ENCODE results near the gene CCDC181. TPM values are rescaled to one million over a fixed set of nuclear protein-coding genes. Genes with fewer than 3 reads are reported as not detected.

CCDC181 gene
- polyA plus RNA-seq, 1 of the 3 experiments (the other 2 are of a cell fraction) = 1.2 TPM

DNA sequence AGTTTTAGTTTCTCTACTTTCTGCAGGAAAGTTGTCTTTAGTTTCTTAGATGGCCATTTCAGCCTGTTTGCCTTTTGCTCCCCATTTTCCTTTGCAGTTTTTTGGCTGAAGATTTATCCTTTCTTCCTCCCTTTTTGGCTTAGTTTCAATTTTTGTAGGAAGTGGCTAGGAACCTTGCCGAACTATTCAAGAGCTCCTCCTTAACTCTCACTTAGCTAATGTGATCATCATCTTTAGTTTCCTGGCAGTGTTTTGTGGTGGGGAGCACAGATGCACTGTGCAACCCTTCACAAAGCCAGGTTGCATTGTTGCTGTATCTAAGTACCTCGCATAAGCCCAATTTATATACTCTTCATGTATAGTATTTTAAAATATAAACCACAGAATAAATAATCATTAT is 28.8 kb upstream of the CCDC181 start:
- no peak overlapping the region for H3K27ac ChIP-seq (ENCODE audit: low read depth in 2 of 2, low read length in 1 of 2)
- no peaks in the 10 kb centered on the region for H3K9me2 ChIP-seq
- 62% methylated on average over 2 of the region's 2 CpGs for WGBS (ENCODE audit: low lambda C conversion rate)
- no peak overlapping the region for H3K9ac ChIP-seq
- no peak overlapping the region for H2AFZ ChIP-seq (ENCODE audit: low read depth)
- no peak overlapping the region for H3K4me2 ChIP-seq
- H3K36me3 ChIP-seq (replicated peaks in 1 of 2; ENCODE audit: control insufficient read depth in 1 of 2, insufficient read depth in 2 of 2, low read length in 1 of 2) = no peaks in the 10 kb centered on the region
- H4K20me1 ChIP-seq (ENCODE audit: insufficient read depth) = no peaks in the 10 kb centered on the region
- POLR2A ChIA-PET = no interaction called here
- CTCF ChIA-PET = interaction anchor here (1.2 kb wide), 1 partner anchor 90 kb away, joined by 4 read pairs; no protein-coding TSS in a partner anchor
- peaks cover 0 to 2% of the 10 kb centered on the region in 2 experiments; a peak in 1 of 4 replicates for H3K4me1 ChIP-seq (ENCODE audit: control insufficient read depth in 1 of 2, insufficient read depth in 2 of 2, low read depth in 1 of 2, low read length in 1 of 2)
- no peaks in the 10 kb centered on the region for H3K27me3 ChIP-seq (ENCODE audit: insufficient read depth)
- peaks cover 8% of the 10 kb centered on the region; the same call in 1 of the 2 replicates for H3K9me3 ChIP-seq
- peaks cover 4% of the 10 kb centered on the region for H3F3A ChIP-seq (replicated peaks; ENCODE audit: insufficient read depth)
- TF ChIP-seq, protein P1, sequence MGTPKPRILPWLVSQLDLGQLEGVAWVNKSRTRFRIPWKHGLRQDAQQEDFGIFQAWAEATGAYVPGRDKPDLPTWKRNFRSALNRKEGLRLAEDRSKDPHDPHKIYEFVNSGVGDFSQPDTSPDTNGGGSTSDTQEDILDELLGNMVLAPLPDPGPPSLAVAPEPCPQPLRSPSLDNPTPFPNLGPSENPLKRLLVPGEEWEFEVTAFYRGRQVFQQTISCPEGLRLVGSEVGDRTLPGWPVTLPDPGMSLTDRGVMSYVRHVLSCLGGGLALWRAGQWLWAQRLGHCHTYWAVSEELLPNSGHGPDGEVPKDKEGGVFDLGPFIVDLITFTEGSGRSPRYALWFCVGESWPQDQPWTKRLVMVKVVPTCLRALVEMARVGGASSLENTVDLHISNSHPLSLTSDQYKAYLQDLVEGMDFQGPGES (IDR thresholded peaks at IDR 0.05; ENCODE audit: low read depth, low read length) = no peak
- TF ChIP-seq CHD2 (IDR thresholded peaks at IDR 0.05; ENCODE audit: low read length, partially characterized antibody) (no peak), TCF12 (IDR thresholded peaks at IDR 0.05) (no peak), GATA2 (CRISPR knock-in tag; IDR thresholded peaks at IDR 0.05) (no peak), FOSL2 (IDR thresholded peaks at IDR 0.05; ENCODE audit: borderline replicate concordance, low read depth) (no peak)
- TF ChIP-seq, protein P2, sequence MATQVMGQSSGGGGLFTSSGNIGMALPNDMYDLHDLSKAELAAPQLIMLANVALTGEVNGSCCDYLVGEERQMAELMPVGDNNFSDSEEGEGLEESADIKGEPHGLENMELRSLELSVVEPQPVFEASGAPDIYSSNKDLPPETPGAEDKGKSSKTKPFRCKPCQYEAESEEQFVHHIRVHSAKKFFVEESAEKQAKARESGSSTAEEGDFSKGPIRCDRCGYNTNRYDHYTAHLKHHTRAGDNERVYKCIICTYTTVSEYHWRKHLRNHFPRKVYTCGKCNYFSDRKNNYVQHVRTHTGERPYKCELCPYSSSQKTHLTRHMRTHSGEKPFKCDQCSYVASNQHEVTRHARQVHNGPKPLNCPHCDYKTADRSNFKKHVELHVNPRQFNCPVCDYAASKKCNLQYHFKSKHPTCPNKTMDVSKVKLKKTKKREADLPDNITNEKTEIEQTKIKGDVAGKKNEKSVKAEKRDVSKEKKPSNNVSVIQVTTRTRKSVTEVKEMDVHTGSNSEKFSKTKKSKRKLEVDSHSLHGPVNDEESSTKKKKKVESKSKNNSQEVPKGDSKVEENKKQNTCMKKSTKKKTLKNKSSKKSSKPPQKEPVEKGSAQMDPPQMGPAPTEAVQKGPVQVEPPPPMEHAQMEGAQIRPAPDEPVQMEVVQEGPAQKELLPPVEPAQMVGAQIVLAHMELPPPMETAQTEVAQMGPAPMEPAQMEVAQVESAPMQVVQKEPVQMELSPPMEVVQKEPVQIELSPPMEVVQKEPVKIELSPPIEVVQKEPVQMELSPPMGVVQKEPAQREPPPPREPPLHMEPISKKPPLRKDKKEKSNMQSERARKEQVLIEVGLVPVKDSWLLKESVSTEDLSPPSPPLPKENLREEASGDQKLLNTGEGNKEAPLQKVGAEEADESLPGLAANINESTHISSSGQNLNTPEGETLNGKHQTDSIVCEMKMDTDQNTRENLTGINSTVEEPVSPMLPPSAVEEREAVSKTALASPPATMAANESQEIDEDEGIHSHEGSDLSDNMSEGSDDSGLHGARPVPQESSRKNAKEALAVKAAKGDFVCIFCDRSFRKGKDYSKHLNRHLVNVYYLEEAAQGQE (IDR thresholded peaks at IDR 0.05; ENCODE audit: low read depth, low read length) = no peak
- TF ChIP-seq, protein P3, sequence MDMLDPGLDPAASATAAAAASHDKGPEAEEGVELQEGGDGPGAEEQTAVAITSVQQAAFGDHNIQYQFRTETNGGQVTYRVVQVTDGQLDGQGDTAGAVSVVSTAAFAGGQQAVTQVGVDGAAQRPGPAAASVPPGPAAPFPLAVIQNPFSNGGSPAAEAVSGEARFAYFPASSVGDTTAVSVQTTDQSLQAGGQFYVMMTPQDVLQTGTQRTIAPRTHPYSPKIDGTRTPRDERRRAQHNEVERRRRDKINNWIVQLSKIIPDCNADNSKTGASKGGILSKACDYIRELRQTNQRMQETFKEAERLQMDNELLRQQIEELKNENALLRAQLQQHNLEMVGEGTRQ (IDR thresholded peaks at IDR 0.05; ENCODE audit: borderline replicate concordance, low read depth, low read length) = no peak
- no peaks in the 10 kb centered on the region for H3K79me2 ChIP-seq (ENCODE audit: insufficient read depth)
- DNase-seq = no peak
- H3K4me3 ChIP-seq (ENCODE audit: low read depth in 2 of 2, low read length in 1 of 2) = no peak overlapping the region

DNA sequence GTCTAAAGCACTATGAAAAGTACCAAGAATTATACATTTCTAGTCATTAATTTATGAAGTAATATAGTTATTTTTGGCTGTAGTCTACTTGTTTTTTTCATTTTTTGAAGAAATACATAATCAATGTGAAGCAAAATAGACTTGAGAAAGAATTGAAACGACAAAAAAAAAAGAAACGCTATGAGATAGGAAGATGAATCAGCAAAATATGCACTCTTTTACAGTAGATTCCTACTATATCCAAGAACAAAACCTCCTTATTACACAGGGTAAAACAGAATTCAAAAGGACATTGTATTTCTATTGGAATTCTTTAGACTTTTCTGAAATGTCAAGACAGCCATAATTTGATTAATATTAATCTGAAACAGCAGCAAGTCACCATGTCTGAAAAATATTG is 25.6 kb upstream of the CCDC181 start:
- H3F3A ChIP-seq (replicated peaks; ENCODE audit: insufficient read depth) = no peaks in the 10 kb centered on the region
- TF ChIP-seq, protein P4, sequence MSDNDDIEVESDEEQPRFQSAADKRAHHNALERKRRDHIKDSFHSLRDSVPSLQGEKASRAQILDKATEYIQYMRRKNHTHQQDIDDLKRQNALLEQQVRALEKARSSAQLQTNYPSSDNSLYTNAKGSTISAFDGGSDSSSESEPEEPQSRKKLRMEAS (IDR thresholded peaks at IDR 0.05; ENCODE audit: low read depth) = no peak
- TF ChIP-seq MEF2A (IDR thresholded peaks at IDR 0.05; ENCODE audit: borderline replicate concordance, low read depth) = no peak
- TF ChIP-seq FOSL2 (IDR thresholded peaks at IDR 0.05; ENCODE audit: borderline replicate concordance, low read depth) = no peak
- TF ChIP-seq MXI1 (IDR thresholded peaks at IDR 0.05; ENCODE audit: low read depth, low read length) = no peak
- TF ChIP-seq FOXM1 (IDR thresholded peaks at IDR 0.05; ENCODE audit: low read depth) = no peak
- TF ChIP-seq YY1 (IDR thresholded peaks at IDR 0.05; ENCODE audit: low read depth) = no peak
- no peak for TF ChIP-seq ELF1 (IDR thresholded peaks at IDR 0.05)
- TF ChIP-seq TEAD4 (IDR thresholded peaks at IDR 0.05; ENCODE audit: borderline replicate concordance, insufficient read depth) = no peak
- TF ChIP-seq, protein P5, sequence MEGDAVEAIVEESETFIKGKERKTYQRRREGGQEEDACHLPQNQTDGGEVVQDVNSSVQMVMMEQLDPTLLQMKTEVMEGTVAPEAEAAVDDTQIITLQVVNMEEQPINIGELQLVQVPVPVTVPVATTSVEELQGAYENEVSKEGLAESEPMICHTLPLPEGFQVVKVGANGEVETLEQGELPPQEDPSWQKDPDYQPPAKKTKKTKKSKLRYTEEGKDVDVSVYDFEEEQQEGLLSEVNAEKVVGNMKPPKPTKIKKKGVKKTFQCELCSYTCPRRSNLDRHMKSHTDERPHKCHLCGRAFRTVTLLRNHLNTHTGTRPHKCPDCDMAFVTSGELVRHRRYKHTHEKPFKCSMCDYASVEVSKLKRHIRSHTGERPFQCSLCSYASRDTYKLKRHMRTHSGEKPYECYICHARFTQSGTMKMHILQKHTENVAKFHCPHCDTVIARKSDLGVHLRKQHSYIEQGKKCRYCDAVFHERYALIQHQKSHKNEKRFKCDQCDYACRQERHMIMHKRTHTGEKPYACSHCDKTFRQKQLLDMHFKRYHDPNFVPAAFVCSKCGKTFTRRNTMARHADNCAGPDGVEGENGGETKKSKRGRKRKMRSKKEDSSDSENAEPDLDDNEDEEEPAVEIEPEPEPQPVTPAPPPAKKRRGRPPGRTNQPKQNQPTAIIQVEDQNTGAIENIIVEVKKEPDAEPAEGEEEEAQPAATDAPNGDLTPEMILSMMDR (IDR thresholded peaks at IDR 0.05) = no peak
- TF ChIP-seq, protein P6, sequence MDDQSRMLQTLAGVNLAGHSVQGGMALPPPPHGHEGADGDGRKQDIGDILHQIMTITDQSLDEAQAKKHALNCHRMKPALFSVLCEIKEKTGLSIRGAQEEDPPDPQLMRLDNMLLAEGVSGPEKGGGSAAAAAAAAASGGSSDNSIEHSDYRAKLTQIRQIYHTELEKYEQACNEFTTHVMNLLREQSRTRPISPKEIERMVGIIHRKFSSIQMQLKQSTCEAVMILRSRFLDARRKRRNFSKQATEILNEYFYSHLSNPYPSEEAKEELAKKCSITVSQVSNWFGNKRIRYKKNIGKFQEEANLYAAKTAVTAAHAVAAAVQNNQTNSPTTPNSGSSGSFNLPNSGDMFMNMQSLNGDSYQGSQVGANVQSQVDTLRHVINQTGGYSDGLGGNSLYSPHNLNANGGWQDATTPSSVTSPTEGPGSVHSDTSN (IDR thresholded peaks at IDR 0.05) = no peak
- no peak for TF ChIP-seq SIN3A (IDR thresholded peaks at IDR 0.05; ENCODE audit: borderline replicate concordance, low read depth, low read length)
- no peak for TF ChIP-seq FOXJ3 (CRISPR knock-in tag; IDR thresholded peaks at IDR 0.05)
- TF ChIP-seq RFX5 (IDR thresholded peaks at IDR 0.05; ENCODE audit: low read length) = no peak
- no peak for TF ChIP-seq TAF1 (IDR thresholded peaks at IDR 0.05; ENCODE audit: borderline replicate concordance, low read depth, low read length)

More for the DNA sequence above, 25.6 kb upstream of the CCDC181 start:
- Histone ChIP-seq H3K27ac (ENCODE audit: low read depth in 2 of 2, low read length in 1 of 2) (no peak overlapping the region), H3K9ac (no peak overlapping the region), H3K27me3 (ENCODE audit: insufficient read depth) (no peaks in the 10 kb centered on the region), H3K79me2 (ENCODE audit: insufficient read depth) (no peaks in the 10 kb centered on the region), H3K9me3 (peaks cover 8% of the 10 kb centered on the region; the same call in 1 of the 2 replicates), H3K4me3 (ENCODE audit: low read depth in 2 of 2, low read length in 1 of 2) (no peak overlapping the region), H4K20me1 (ENCODE audit: insufficient read depth) (no peaks in the 10 kb centered on the region), H3K4me1 (ENCODE audit: control insufficient read depth in 1 of 2, insufficient read depth in 2 of 2, low read depth in 1 of 2, low read length in 1 of 2) (no peaks in the 10 kb centered on the region; a peak in 1 of 4 replicates), H3K9me2 (no peaks in the 10 kb centered on the region), H3K36me3 (replicated peaks in 1 of 2; ENCODE audit: control insufficient read depth in 1 of 2, insufficient read depth in 2 of 2, low read length in 1 of 2) (no peaks in the 10 kb centered on the region), H2AFZ (ENCODE audit: low read depth) (no peak overlapping the region), H3K4me2 (no peak overlapping the region)
- ChIA-PET POLR2A (no interaction called here), CTCF (interaction anchor here (1.2 to 1.4 kb wide), 2 partner anchors 16 to 94 kb away, joined by 3 to 4 read pairs; no protein-coding TSS in a partner anchor)
- no peak for DNase-seq
- WGBS (ENCODE audit: low lambda C conversion rate) = 85% methylated on average over 2 of the region's 2 CpGs

Data from SK-N-SH (cell line).